GM19238 (cell line): ENCODE data around the gene TMIE.

ENCODE experiments used
- DNase-seq: peaks from one replicate; pipeline ENCODE4 v3.0.0; 2011; ENCODE audit warnings: low spot score; ENCODE audit not compliant: insufficient read length

TMIE gene

GRCh38 chr3:46701181-46701939 is at the start of gene TMIE:
Gene TMIE, plus strand, starts transcription at chr3:46701392. Its CDS starts 96 bp downstream, at chr3:46701488.
- DNase-seq, result no peak

GRCh38 chr3:46655271-46655670 is 45.9 kb upstream of the TMIE start:
- DNase-seq, result no peak

GRCh38 chr3:46656778-46657556 is 44.2 kb upstream of the TMIE start:
- DNase-seq, result no peak

- DNase-seq, result no peak
Observed at GRCh38 chr3:46659285-46659684, 41.9 kb upstream of the TMIE start.

GRCh38 chr3:46660003-46660402 is 41.2 kb upstream of the TMIE start:
- DNase-seq, result no peak

GRCh38 chr3:46660543-46661523 is 40.4 kb upstream of the TMIE start:
- DNase-seq, result no peak

- no peak for DNase-seq
Observed at GRCh38 chr3:46661776-46662766, 39.1 kb upstream of the TMIE start.

- DNase-seq, result no peak
Observed at GRCh38 chr3:46662771-46663551, 38.2 kb upstream of the TMIE start.

- DNase-seq, result peak; percentile 2
Observed at GRCh38 chr3:46663591-46664135, 37.5 kb upstream of the TMIE start.

GRCh38 chr3:46664188-46664970 is 36.8 kb upstream of the TMIE start:
- DNase-seq, result no peak

- peak; percentile 0 for DNase-seq
Observed at GRCh38 chr3:46664971-46665762, 36.0 kb upstream of the TMIE start.

- no peak for DNase-seq
Observed at GRCh38 chr3:46665763-46666452, 35.3 kb upstream of the TMIE start.

- DNase-seq, result peak; percentile 4
Observed at GRCh38 chr3:46666453-46666845, 34.7 kb upstream of the TMIE start.

- no peak for DNase-seq
Observed at GRCh38 chr3:46667061-46667621, 34.1 kb upstream of the TMIE start.

- no peak for DNase-seq
Observed at GRCh38 chr3:46667657-46668056, 33.5 kb upstream of the TMIE start.

GRCh38 chr3:46668116-46668515 is 33.1 kb upstream of the TMIE start:
- DNase-seq, result peak; percentile 0

GRCh38 chr3:46668591-46668990 is 32.6 kb upstream of the TMIE start:
- DNase-seq, result no peak
